ENCODE measurements around the gene ENTHD1. TPM values are rescaled to one million over a fixed set of nuclear protein-coding genes. Genes with fewer than 3 reads are reported as not detected.

Gene ENTHD1
- total RNA-seq, 1 donor from 2014 or later = not detected

DNA sequence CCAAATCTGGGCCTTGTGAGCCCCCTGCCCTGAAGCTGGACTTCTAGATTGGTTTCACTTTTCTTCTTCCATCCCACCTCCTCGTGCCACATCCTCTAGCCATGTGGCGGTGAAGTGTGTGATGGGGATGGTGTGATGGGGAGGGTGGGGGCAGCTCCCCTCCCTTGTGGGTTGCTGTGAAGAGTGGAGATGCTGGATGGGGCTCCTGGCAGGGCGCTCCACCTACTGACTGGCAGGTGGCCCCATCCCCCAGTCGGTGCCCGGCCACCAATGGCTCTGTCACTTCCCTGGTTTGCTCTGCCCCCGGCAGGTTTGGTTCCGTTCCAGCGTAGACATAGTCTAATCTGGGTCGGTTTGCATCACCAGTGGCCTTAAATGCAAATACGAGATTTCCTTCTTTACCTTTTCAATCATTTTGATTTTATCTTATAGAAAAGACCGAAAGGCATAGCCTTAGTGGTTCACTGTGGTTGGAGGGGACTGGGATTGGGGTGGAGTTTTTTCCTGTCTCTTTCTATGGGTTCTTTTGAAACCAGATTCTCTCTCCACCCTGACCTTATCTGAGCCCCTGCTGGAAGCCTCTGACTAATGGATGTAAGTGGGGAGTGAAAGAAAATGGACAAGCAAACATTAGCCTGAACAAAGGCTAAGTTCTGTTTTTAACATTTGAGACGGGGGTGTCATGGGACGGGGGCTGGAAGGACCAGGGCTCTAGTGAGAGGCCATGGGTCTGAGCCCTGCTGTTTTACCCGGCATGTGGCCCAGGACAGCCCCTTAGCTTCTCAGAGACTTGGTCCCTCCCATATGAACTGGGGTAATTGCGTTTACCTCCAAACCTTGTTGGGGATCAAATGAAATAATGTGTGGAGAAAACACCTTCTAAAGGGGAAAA lies 173.8 kb downstream of the ENTHD1 start:
- Mint-ChIP-seq H3K27ac (ENCODE audit: unreplicated experiment) (no peak overlapping the region), H3K9me3 (ENCODE audit: unreplicated experiment) (no peaks in the 10 kb centered on the region), H3K36me3 (ENCODE audit: unreplicated experiment) (no peaks in the 10 kb centered on the region), H3K27me3 (ENCODE audit: unreplicated experiment) (peaks cover 5% of the 10 kb centered on the region), H3K4me1 (ENCODE audit: low read depth, unreplicated experiment) (peaks cover 1% of the 10 kb centered on the region), H3K4me3 (ENCODE audit: unreplicated experiment) (no peak overlapping the region)
- TF ChIP-seq, protein P1, sequence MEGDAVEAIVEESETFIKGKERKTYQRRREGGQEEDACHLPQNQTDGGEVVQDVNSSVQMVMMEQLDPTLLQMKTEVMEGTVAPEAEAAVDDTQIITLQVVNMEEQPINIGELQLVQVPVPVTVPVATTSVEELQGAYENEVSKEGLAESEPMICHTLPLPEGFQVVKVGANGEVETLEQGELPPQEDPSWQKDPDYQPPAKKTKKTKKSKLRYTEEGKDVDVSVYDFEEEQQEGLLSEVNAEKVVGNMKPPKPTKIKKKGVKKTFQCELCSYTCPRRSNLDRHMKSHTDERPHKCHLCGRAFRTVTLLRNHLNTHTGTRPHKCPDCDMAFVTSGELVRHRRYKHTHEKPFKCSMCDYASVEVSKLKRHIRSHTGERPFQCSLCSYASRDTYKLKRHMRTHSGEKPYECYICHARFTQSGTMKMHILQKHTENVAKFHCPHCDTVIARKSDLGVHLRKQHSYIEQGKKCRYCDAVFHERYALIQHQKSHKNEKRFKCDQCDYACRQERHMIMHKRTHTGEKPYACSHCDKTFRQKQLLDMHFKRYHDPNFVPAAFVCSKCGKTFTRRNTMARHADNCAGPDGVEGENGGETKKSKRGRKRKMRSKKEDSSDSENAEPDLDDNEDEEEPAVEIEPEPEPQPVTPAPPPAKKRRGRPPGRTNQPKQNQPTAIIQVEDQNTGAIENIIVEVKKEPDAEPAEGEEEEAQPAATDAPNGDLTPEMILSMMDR (IDR thresholded peaks at IDR 0.05; ENCODE audit: partially characterized antibody, unreplicated experiment) = no peak
- DNase-seq = no peak

DNA sequence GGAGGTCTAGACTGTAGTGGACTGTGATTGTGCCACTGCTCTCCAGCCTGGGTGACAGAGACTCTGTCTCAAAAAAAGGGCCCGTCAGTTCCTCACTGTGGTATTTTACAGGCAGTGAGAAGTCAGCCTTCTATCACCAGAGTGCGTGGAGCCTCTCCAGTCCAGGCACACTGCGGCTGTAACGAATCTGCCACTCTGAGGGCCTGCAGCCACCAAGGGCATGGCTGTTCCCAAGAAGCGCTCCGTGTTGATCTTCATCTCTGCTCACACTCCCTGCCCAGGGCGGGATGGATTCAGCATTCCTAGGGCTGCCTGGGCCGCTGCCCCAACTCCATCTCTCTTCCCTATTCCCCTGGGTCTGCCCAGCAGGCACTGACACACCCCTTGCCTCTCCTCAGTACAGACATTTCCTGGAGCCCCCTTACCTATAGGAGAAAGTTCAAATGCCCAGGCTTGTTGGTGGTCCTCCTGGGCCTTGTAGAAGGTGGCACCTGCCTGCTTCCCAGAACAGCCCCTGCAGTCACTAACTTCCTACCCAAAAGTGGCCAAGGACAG lies 174.6 kb downstream of the ENTHD1 start:
- peaks cover 5% of the 10 kb centered on the region for H3K27me3 Mint-ChIP-seq (ENCODE audit: unreplicated experiment)
- H3K4me3 Mint-ChIP-seq (ENCODE audit: unreplicated experiment) = no peak overlapping the region
- DNase-seq = no peak
- TF ChIP-seq, protein P1 (IDR thresholded peaks at IDR 0.05; ENCODE audit: partially characterized antibody, unreplicated experiment) = no peak
- H3K4me1 Mint-ChIP-seq (ENCODE audit: low read depth, unreplicated experiment) = peaks cover 1% of the 10 kb centered on the region
- no peaks in the 10 kb centered on the region for H3K9me3 Mint-ChIP-seq (ENCODE audit: unreplicated experiment)
- H3K27ac Mint-ChIP-seq (ENCODE audit: unreplicated experiment) = no peak overlapping the region
- H3K36me3 Mint-ChIP-seq (ENCODE audit: unreplicated experiment) = no peaks in the 10 kb centered on the region

DNA sequence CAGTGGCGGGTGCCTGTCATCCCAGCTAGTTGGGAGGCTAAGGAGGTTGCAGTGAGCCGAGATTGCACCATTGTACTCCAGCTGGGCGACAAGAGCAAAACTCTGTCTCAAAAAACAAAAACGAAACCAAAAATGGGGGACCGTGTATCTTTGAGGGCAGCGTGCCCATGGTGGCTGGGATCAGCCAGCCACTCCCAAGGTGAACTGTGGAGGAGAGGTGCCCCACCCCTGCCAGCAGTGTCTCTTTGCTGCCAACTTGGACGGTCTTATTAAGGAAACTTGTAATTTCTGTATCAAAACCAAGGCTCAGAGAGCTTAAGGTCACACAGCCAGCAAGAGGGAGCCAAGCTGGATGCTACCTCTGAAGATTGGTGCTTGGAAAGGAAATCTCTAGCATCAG lies 175.4 kb downstream of the ENTHD1 start:
- no peaks in the 10 kb centered on the region for H3K36me3 Mint-ChIP-seq (ENCODE audit: unreplicated experiment)
- TF ChIP-seq, protein P1 (IDR thresholded peaks at IDR 0.05; ENCODE audit: partially characterized antibody, unreplicated experiment) = no peak
- H3K9me3 Mint-ChIP-seq (ENCODE audit: unreplicated experiment) = no peaks in the 10 kb centered on the region
- peaks cover 1% of the 10 kb centered on the region for H3K4me1 Mint-ChIP-seq (ENCODE audit: low read depth, unreplicated experiment)
- peaks cover 5% of the 10 kb centered on the region for H3K27me3 Mint-ChIP-seq (ENCODE audit: unreplicated experiment)
- H3K27ac Mint-ChIP-seq (ENCODE audit: unreplicated experiment) = no peak overlapping the region
- DNase-seq = no peak
- H3K4me3 Mint-ChIP-seq (ENCODE audit: unreplicated experiment) = no peak overlapping the region

DNA sequence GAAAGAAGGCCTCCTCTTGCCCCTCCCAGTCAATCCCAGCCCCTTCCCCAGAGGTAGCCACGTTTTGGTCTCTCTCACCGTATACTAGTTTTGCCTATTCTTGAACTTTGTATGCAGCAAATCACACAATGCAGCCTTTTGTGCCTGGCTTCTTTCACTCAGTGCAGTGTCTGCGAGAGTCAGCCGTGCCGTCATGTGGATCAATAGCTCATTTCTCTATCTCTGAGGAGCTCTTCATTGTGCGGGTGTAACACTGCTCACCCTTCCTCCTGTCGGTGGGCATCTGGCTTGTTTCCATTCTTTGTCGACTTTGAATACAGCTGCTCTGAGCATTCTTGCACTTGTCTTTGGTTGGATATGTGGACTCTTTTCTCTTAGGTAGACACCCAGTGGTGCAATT lies 176.5 kb downstream of the ENTHD1 start:
- Mint-ChIP-seq H3K4me1 (ENCODE audit: low read depth, unreplicated experiment) (peaks cover 4% of the 10 kb centered on the region), H3K4me3 (ENCODE audit: unreplicated experiment) (no peak overlapping the region), H3K27ac (ENCODE audit: unreplicated experiment) (no peak overlapping the region), H3K27me3 (ENCODE audit: unreplicated experiment) (peaks cover 5% of the 10 kb centered on the region), H3K9me3 (ENCODE audit: unreplicated experiment) (no peaks in the 10 kb centered on the region), H3K36me3 (ENCODE audit: unreplicated experiment) (no peaks in the 10 kb centered on the region)
- TF ChIP-seq, protein P1 (IDR thresholded peaks at IDR 0.05; ENCODE audit: partially characterized antibody, unreplicated experiment) = no peak
- no peak for DNase-seq

DNA sequence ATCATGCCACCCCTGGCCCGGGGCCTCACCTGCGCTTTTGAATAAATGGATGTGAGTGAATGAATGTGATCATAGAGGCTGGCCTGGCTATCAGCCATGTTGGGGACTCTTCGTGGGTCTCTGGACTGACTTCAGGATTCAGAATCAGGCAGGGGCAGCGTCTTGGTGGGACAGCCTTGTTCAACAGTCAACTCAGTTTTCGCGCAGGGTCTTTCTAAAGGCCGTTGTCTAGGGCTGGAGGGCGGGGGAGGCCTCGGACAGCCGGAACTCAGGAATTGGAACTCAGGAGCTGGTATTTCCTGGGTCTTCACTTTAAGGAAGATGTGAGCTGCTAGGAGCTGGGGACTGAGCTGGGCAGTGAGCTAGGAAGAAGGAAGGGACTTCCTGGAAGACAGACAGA lies 177.0 kb downstream of the ENTHD1 start:
- no peak overlapping the region for H3K4me3 Mint-ChIP-seq (ENCODE audit: unreplicated experiment)
- peaks cover 4% of the 10 kb centered on the region for H3K4me1 Mint-ChIP-seq (ENCODE audit: low read depth, unreplicated experiment)
- H3K36me3 Mint-ChIP-seq (ENCODE audit: unreplicated experiment) = no peaks in the 10 kb centered on the region
- TF ChIP-seq, protein P1 (IDR thresholded peaks at IDR 0.05; ENCODE audit: partially characterized antibody, unreplicated experiment) = no peak
- DNase-seq = no peak
- H3K27ac Mint-ChIP-seq (ENCODE audit: unreplicated experiment) = no peak overlapping the region
- peaks cover 5% of the 10 kb centered on the region for H3K27me3 Mint-ChIP-seq (ENCODE audit: unreplicated experiment)
- H3K9me3 Mint-ChIP-seq (ENCODE audit: unreplicated experiment) = no peaks in the 10 kb centered on the region

Measured in glutamatergic neuron (in vitro differentiated cells).